Fibroblast of peridontal ligament (primary cell): ENCODE measurements around the gene BCAS3.
"Not testable (repeated sequence)": the region's sequence is repeated elsewhere in the genome, so short reads cannot be mapped to it uniquely, and the experiment has no call there.

ENCODE experiments used
- DNase-seq: peaks from one replicate; pipeline ENCODE4 v3.0.0-alpha.2; 2010; ENCODE audit errors: extremely low read depth

Gene BCAS3

GRCh38 chr17:61127960-61128359 lies 450.3 kb downstream of the BCAS3 start:
- DNase-seq: peak; percentile 93

GRCh38 chr17:61128661-61129115 lies 451.0 kb downstream of the BCAS3 start:
- DNase-seq: peak; percentile 95

- DNase-seq: peak; percentile 51
Measured at GRCh38 chr17:61129267-61130254, 451.9 kb downstream of the BCAS3 start.

- DNase-seq: no peak
Measured at GRCh38 chr17:61130330-61130729, 452.7 kb downstream of the BCAS3 start.

GRCh38 chr17:61131585-61131984 lies 453.9 kb downstream of the BCAS3 start:
- peak; percentile 56 for DNase-seq

- no peak for DNase-seq
Measured at GRCh38 chr17:61132524-61132923, 454.9 kb downstream of the BCAS3 start.

- no peak for DNase-seq
Measured at GRCh38 chr17:61133853-61134252, 456.2 kb downstream of the BCAS3 start.

- peak; percentile 55 for DNase-seq
Measured at GRCh38 chr17:61134551-61135235, 457.0 kb downstream of the BCAS3 start.

GRCh38 chr17:61135782-61136181 lies 458.1 kb downstream of the BCAS3 start:
- peak; percentile 44 for DNase-seq

GRCh38 chr17:61136296-61136695 lies 458.6 kb downstream of the BCAS3 start:
- DNase-seq: no peak

GRCh38 chr17:61139219-61139618 lies 461.6 kb downstream of the BCAS3 start:
- peak; percentile 79 for DNase-seq

- DNase-seq: no peak
Measured at GRCh38 chr17:61140081-61140786, 462.6 kb downstream of the BCAS3 start.

GRCh38 chr17:61143026-61143425 lies 465.4 kb downstream of the BCAS3 start:
- peak; percentile 56 for DNase-seq

- DNase-seq: no peak
Measured at GRCh38 chr17:61144137-61144536, 466.5 kb downstream of the BCAS3 start.

- DNase-seq: no peak
Measured at GRCh38 chr17:61144617-61145564, 467.2 kb downstream of the BCAS3 start.

- DNase-seq: not testable (repeated sequence)
Measured at GRCh38 chr17:61146833-61147232, 469.2 kb downstream of the BCAS3 start.

- DNase-seq: no peak
Measured at GRCh38 chr17:61149106-61149825, 471.6 kb downstream of the BCAS3 start.

- peak; percentile 36 for DNase-seq
Measured at GRCh38 chr17:61149862-61150362, 472.3 kb downstream of the BCAS3 start.

GRCh38 chr17:61150686-61151299 lies 473.1 kb downstream of the BCAS3 start:
- no peak for DNase-seq

GRCh38 chr17:61152898-61153297 lies 475.2 kb downstream of the BCAS3 start:
- no peak for DNase-seq
